Activated CD8-positive, alpha-beta T cell treated with anti-CD3 and anti-CD28 coated beads for 36 hours (primary cell): ENCODE results near the gene PSD4. TPM values are rescaled to one million over a fixed set of nuclear protein-coding genes. Genes with fewer than 3 reads are reported as not detected.
A peak's percentile ranks its signal among the peaks of the same experiment; 100 is the strongest.

Source experiments
- ATAC-seq: fragments of 200-7000 bp; cut with Tn5 transposase; one replicate; pipeline ENCODE4 v1.10.0; 2021; ENCODE audit warnings: mild to moderate bottlenecking, moderate library complexity
- CTCF ChIA-PET: fragments of 350-600 bp; sonication (Branson Sonifier 250); formaldehyde crosslinking; loops from one replicate; lab custom pipeline; 2021; ENCODE audit warnings: antibody characterized with exemption; lab: Charles Lee
- POLR2A ChIA-PET: fragments of 350-600 bp; sonication (Branson Sonifier 250); formaldehyde crosslinking; loops from one replicate; lab custom pipeline; 2021; ENCODE audit warnings: antibody characterized with exemption; lab: Charles Lee
- DNase-seq: peaks from one replicate; pipeline ENCODE4 v3.0.0-alpha.2; 2020
- H3K27ac Mint-ChIP-seq: one replicate; pipeline ENCODE4 v1.8.0; 2021; ENCODE audit warnings: mild to moderate bottlenecking, mixed read lengths
- H3K27me3 Mint-ChIP-seq: one replicate; pipeline ENCODE4 v1.8.0; 2021; ENCODE audit warnings: mixed read lengths
- H3K36me3 Mint-ChIP-seq: one replicate; pipeline ENCODE4 v1.8.0; 2021; ENCODE audit warnings: low read depth, mixed read lengths
- H3K4me1 Mint-ChIP-seq: one replicate; pipeline ENCODE4 v1.8.0; 2021; ENCODE audit warnings: low read depth, mixed read lengths
- H3K4me3 Mint-ChIP-seq: one replicate; pipeline ENCODE4 v1.8.0; 2021; ENCODE audit warnings: mild to moderate bottlenecking, moderate library complexity, mixed read lengths
- H3K9me3 Mint-ChIP-seq: one replicate; pipeline ENCODE4 v1.8.0; 2021; ENCODE audit warnings: mixed read lengths
- CTCF ChIP-seq: fragments of 200-600 bp; IDR thresholded peaks from one replicate; pipeline ENCODE4 v1.8.0; 2022; ENCODE audit warnings: antibody characterized with exemption, mild to moderate bottlenecking
- intact Hi-C: fragments of 100-400 bp; cut with micrococcal nuclease; formaldehyde crosslinking; loops from one replicate; pipeline ENCODE4 v1.10.0; 2022
- total RNA-seq, 2 experiments: library from RNA; stranded (reverse); gene quantifications; one replicate each; pipeline ENCODE4 v1.2.3, GENCODE V29; 2021

PSD4 gene
- total RNA-seq, 2 experiments from 2014 or later = 247 to 251 TPM

- intact Hi-C loops = no loop called here
These were observed 14.8 kb upstream of the PSD4 start for GRCh38 chr2:113158884-113159553.

GRCh38 chr2:113160248-113160647 lies 13.5 kb upstream of the PSD4 start:
- intact Hi-C loops = no loop called here
- Mint-ChIP-seq H3K9me3 (no peaks in the 10 kb centered on the region), H3K27me3 (no peaks in the 10 kb centered on the region), H3K4me3 (no peak overlapping the region), H3K4me1 (peaks cover 39% of the 10 kb centered on the region), H3K27ac (no peak overlapping the region), H3K36me3 (peaks cover 1% of the 10 kb centered on the region)
- TF ChIP-seq CTCF = no peak
- DNase-seq (no peak), ATAC-seq (no peak)
- CTCF ChIA-PET = interaction anchor here (1.2 kb wide), 1 partner anchor 22 kb away, joined by 3 read pairs; no protein-coding TSS in a partner anchor
- POLR2A ChIA-PET = interaction anchor here (0.7 to 5.5 kb wide), 2 partner anchors 15 to 20 kb away, joined by 3 to 49 read pairs; partner anchors contain the start of gene PSD4

More at GRCh38 chr2:113158884-113159553, 14.8 kb upstream of the PSD4 start:
- H3K27me3 Mint-ChIP-seq = no peaks in the 10 kb centered on the region
- peaks cover 1% of the 10 kb centered on the region for H3K36me3 Mint-ChIP-seq
- no peak for DNase-seq
- no peak for ATAC-seq
- CTCF ChIA-PET = interaction anchor here (1.0 to 2.3 kb wide), 9 partner anchors 16 to 211 kb away, joined by 3 to 22 read pairs (median 5); partner anchors contain the start of gene PSD4
- no peak overlapping the region for H3K27ac Mint-ChIP-seq
- H3K4me3 Mint-ChIP-seq = peak overlapping the region; percentile 84
- no peaks in the 10 kb centered on the region for H3K9me3 Mint-ChIP-seq
- TF ChIP-seq CTCF = no peak
- peaks cover 30% of the 10 kb centered on the region for H3K4me1 Mint-ChIP-seq
- POLR2A ChIA-PET = interaction anchor here (1.2 to 5.5 kb wide), 4 partner anchors 7 to 39 kb away, joined by 3 to 49 read pairs (median 21); partner anchors contain the start of gene PSD4

- intact Hi-C loops = no loop called here
- Mint-ChIP-seq H3K27me3 (no peaks in the 10 kb centered on the region), H3K27ac (no peak overlapping the region), H3K4me1 (peaks cover 44% of the 10 kb centered on the region), H3K36me3 (peaks cover 1% of the 10 kb centered on the region), H3K9me3 (no peaks in the 10 kb centered on the region), H3K4me3 (no peak overlapping the region)
- ChIA-PET POLR2A (interaction anchor here (0.6 kb wide), 1 partner anchor 11 kb away, joined by 3 read pairs; no protein-coding TSS in a partner anchor), CTCF (no interaction called here)
- no peak for DNase-seq
- no peak for TF ChIP-seq CTCF
- no peak for ATAC-seq
These were observed 12.8 kb upstream of the PSD4 start for GRCh38 chr2:113160962-113161361.

GRCh38 chr2:113162173-113162572 lies 11.6 kb upstream of the PSD4 start:
- DNase-seq = no peak
- Mint-ChIP-seq H3K9me3 (no peaks in the 10 kb centered on the region), H3K4me3 (no peak overlapping the region), H3K27me3 (no peaks in the 10 kb centered on the region), H3K27ac (no peak overlapping the region), H3K4me1 (peaks cover 42% of the 10 kb centered on the region), H3K36me3 (peaks cover 1% of the 10 kb centered on the region)
- ChIA-PET CTCF (interaction anchor here (1.5 to 7.5 kb wide), 4 partner anchors 12 to 82 kb away, joined by 4 to 75 read pairs (median 18); partner anchors contain the start of gene PSD4), POLR2A (interaction anchor here (1.4 to 5.3 kb wide), 2 partner anchors 12 to 29 kb away, joined by 3 to 58 read pairs; partner anchors contain the start of gene PSD4)
- ATAC-seq = no peak
- intact Hi-C loops = no loop called here
- no peak for TF ChIP-seq CTCF

- Mint-ChIP-seq H3K4me1 (peaks cover 48% of the 10 kb centered on the region), H3K27ac (no peak overlapping the region), H3K4me3 (no peak overlapping the region), H3K27me3 (no peaks in the 10 kb centered on the region), H3K36me3 (peaks cover 1% of the 10 kb centered on the region), H3K9me3 (no peaks in the 10 kb centered on the region)
- DNase-seq = no peak
- ChIA-PET POLR2A (interaction anchor here (0.6 to 5.3 kb wide), 4 partner anchors 11 to 30 kb away, joined by 3 to 58 read pairs (median 4); partner anchors contain the start of gene PSD4), CTCF (interaction anchor here (1.0 to 7.5 kb wide), 5 partner anchors 11 to 83 kb away, joined by 3 to 75 read pairs (median 6); partner anchors contain the start of gene PSD4)
- ATAC-seq = no peak
- intact Hi-C loops = no loop called here
- TF ChIP-seq CTCF = no peak
These were observed 10.9 kb upstream of the PSD4 start for GRCh38 chr2:113162869-113163268.
